B cell (primary cell): ENCODE data around the gene ARHGEF7. TPM values are rescaled to one million over a fixed set of nuclear protein-coding genes. Genes with fewer than 3 reads are reported as not detected.

Experiments used
- ATAC-seq: fragments of 200-7000 bp; cut with Tn5 transposase; one replicate; pipeline ENCODE4 v1.10.0; 2021; ENCODE audit warnings: low read depth, mild to moderate bottlenecking, moderate number of reproducible peaks, moderate library complexity
- CTCF ChIA-PET: fragments of 350-600 bp; sonication (Branson Sonifier 250); formaldehyde crosslinking; loops from one replicate; lab custom pipeline; 2021; ENCODE audit warnings: antibody characterized with exemption, inconsistent platforms; lab: Charles Lee
- POLR2A ChIA-PET: fragments of 350-600 bp; sonication (Branson Sonifier 250); formaldehyde crosslinking; loops from one replicate; lab custom pipeline; 2021; ENCODE audit warnings: antibody characterized with exemption; lab: Charles Lee
- DNase-seq: peaks from one replicate; pipeline ENCODE4 v3.0.0; 2013
- H2AFZ ChIP-seq: 2 replicates; pipeline ENCODE4 v1.6.1; 2012; ENCODE audit warnings: mild to moderate bottlenecking, low read depth, low read length; ENCODE audit not compliant: insufficient read depth, poor library complexity, severe bottlenecking
- H3K27ac ChIP-seq, 2 donors: 1 replicate in 1 of 2; 2 replicates in 1 of 2; pipeline ENCODE4 v1.5.1; 2012 to 2013; ENCODE audit warnings: low read length in 2 of 2, mild to moderate bottlenecking in 2 of 2, moderate library complexity in 1 of 2
- H3K27me3 ChIP-seq, 4 experiments: fragments of 200-600 bp in 1 of 4; sonication (generic) in 1 of 4; replicated peaks in 1 of 4; 1 replicate in 2 of 4; 2 replicates in 2 of 4; pipeline versions ENCODE4 v1.6.1 to v1.7.0; 2013 to 2016; ENCODE audit warnings: low read length in 3 of 4, mild to moderate bottlenecking in 2 of 4, mixed read lengths in 1 of 4, moderate library complexity in 1 of 4; ENCODE audit not compliant: insufficient read depth in 4 of 4, control insufficient read depth in 3 of 4; ENCODE audit errors: control extremely low read depth in 1 of 4
- H3K36me3 ChIP-seq, 2 experiments: replicated peaks in 1 of 2; 1 replicate in 1 of 2; 2 replicates in 1 of 2; pipeline versions ENCODE4 v1.6.1 to v1.7.1; 2013; ENCODE audit warnings: low read length in 1 of 2; ENCODE audit not compliant: insufficient read depth in 2 of 2, control insufficient read depth in 1 of 2; ENCODE audit errors: control extremely low read depth in 1 of 2, extremely low read depth in 1 of 2
- H3K4me1 ChIP-seq, 2 donors: fragments of 200-600 bp in 1 of 2; sonication (generic) in 1 of 2; 1 replicate in 1 of 2; 2 replicates in 1 of 2; pipeline versions ENCODE4 v1.5.1 to v1.6.1; 2013 to 2017; ENCODE audit warnings: low read length in 2 of 2; ENCODE audit not compliant: control insufficient read depth in 2 of 2, insufficient read depth in 2 of 2
- H3K4me2 ChIP-seq: replicated peaks from 2 replicates; pipeline ENCODE3; 2012; ENCODE audit warnings: mild to moderate bottlenecking, low read depth, low read length; ENCODE audit not compliant: poor library complexity, severe bottlenecking
- H3K4me3 ChIP-seq, 5 experiments: fragments of 200-600 bp in 1 of 5; sonication (generic) in 1 of 5; 1 replicate in 3 of 5; 2 replicates in 2 of 5; pipeline versions ENCODE4 v1.5.1 to v1.7.0; 2011 to 2016; ENCODE audit warnings: low read length in 4 of 5, mild to moderate bottlenecking in 4 of 5, low read depth in 2 of 5, control low read depth in 1 of 5, moderate library complexity in 1 of 5; ENCODE audit not compliant: insufficient read depth in 1 of 5; ENCODE audit errors: control extremely low read depth in 1 of 5, extremely low read depth in 1 of 5
- H3K79me2 ChIP-seq: fragments of 200-600 bp; sonication (generic); one replicate; pipeline ENCODE4 v1.6.0; 2016; ENCODE audit warnings: low read length; ENCODE audit not compliant: control insufficient read depth, insufficient read depth
- H3K9ac ChIP-seq: fragments of 200-600 bp; sonication (generic); 2 replicates; pipeline ENCODE4 v1.6.1; 2017; ENCODE audit warnings: mild to moderate bottlenecking, low read length, moderate library complexity
- H3K9me3 ChIP-seq, 3 donors: one replicate each; pipeline versions ENCODE4 v1.6.1 to v1.7.1; 2013; ENCODE audit warnings: low read length in 2 of 3; ENCODE audit not compliant: control insufficient read depth in 2 of 3, insufficient read depth in 1 of 3; ENCODE audit errors: control extremely low read depth in 1 of 3
- H4K20me1 ChIP-seq: 2 replicates; pipeline ENCODE4 v1.6.0; 2012; ENCODE audit warnings: mild to moderate bottlenecking, low read length; ENCODE audit not compliant: insufficient read depth, control insufficient read depth, poor library complexity, severe bottlenecking
- H3K27ac Mint-ChIP-seq: one replicate; pipeline ENCODE4 v1.8.0; 2021; ENCODE audit warnings: mixed read lengths
- H3K27me3 Mint-ChIP-seq: one replicate; pipeline ENCODE4 v1.8.0; 2021; ENCODE audit warnings: mixed read lengths
- H3K4me1 Mint-ChIP-seq: one replicate; pipeline ENCODE4 v1.8.0; 2021; ENCODE audit warnings: mixed read lengths
- H3K4me3 Mint-ChIP-seq: one replicate; pipeline ENCODE4 v1.8.0; 2021; ENCODE audit warnings: mixed read lengths
- H3K9me3 Mint-ChIP-seq: one replicate; pipeline ENCODE4 v1.8.0; 2022; ENCODE audit warnings: mixed read lengths; ENCODE audit not compliant: insufficient read depth
- EZH2 ChIP-seq: IDR thresholded peaks from 2 replicates; pipeline ENCODE4 v1.6.1; 2012; ENCODE audit warnings: borderline replicate concordance, low read depth, mild to moderate bottlenecking, moderate library complexity, low read length; ENCODE audit not compliant: insufficient read depth, poor library complexity, severe bottlenecking
- WGBS: methylation state at CpG from one replicate; pipeline ENCODE4 v1.1.5; 2013; ENCODE audit warnings: missing lambda C conversion rate; ENCODE audit not compliant: insufficient coverage; 5-methylcytosine and 5-hydroxymethylcytosine counted together
- intact Hi-C: fragments of 100-400 bp; cut with micrococcal nuclease; formaldehyde crosslinking; loops from one replicate; pipeline ENCODE4 v1.10.0; 2022
- polyA plus RNA-seq: library from polyadenylated mRNA; depleted of rRNA; stranded (reverse); fragments of >200 nt; gene quantifications from 2 replicates; pipeline ENCODE4 v1.2.3, GENCODE V29; 2012
- total RNA-seq, 2 donors: library from RNA; stranded (reverse); fragments of 120-200 nt in 1 of 2; gene quantifications; 1 replicate in 1 of 2; 2 replicates in 1 of 2; pipeline versions ENCODE4 v1.2.3 to v1.2.4, GENCODE V29; 2013 to 2022
- TF ChIP-seq, protein P1 (sequence below): fragments of 200-600 bp; IDR thresholded peaks from one replicate; pipeline ENCODE4 v1.8.0; 2022; ENCODE audit warnings: antibody characterized with exemption, mild to moderate bottlenecking

The ARHGEF7 gene
- total and polyA plus RNA-seq, 2 donors (not counting 1 experiment from before 2014, with no cell fraction given), result 62.3 to 125 TPM

DNA sequence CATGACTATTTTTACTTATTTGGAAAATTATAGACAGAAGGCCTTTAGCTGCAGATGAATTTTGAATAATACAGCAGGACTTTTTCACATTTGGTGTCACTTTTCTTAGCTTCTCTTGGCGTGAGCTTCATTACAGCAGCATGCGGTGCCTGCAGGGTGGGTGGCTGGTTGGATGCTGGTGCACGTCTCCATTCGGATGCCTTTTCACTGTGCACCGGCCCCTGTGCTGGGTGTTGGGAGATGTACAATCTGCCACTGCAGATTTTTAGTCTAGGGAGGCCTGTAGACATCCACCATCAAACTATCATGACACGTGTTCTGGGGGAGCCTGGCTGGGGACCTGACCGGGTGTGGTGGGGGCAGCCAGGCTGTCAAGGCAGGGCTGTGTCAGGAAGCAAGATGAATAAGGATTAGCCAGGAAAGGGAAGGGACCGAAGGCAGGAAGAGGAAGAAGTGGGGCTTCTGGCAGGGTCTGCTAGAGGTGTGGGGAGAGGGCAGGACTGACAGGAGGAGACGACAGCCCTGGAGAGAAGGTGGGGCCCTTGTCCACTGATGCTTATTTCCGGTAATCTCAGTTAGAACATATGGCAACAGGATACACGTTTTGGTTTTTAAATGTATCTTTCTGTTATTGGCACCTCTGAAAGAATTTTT is 88.8 kb downstream of the ARHGEF7 start:
- intact Hi-C loops, result loop anchor here (5.0 kb wide), 1 partner anchor 52 kb away; no protein-coding TSS in a partner anchor
- ATAC-seq, result peak; percentile 70

More for the DNA sequence above, 88.8 kb downstream of the ARHGEF7 start:
- Histone ChIP-seq H3K27me3 (no peaks in the 10 kb centered on the region), H3K4me1 (peaks cover 61 to 75% of the 10 kb centered on the region in 2 donors), H3K4me3 (peak overlapping the region in 1 of 5 experiments; percentile 12), H3K36me3 (peaks cover 0 to 23% of the 10 kb centered on the region in 2 experiments), H3K4me2 (peak overlapping the region; percentile 49), H2AFZ (peak overlapping the region; percentile 14), H4K20me1 (peaks cover 67% of the 10 kb centered on the region), H3K9ac (peak overlapping the region; percentile 18), H3K27ac (peak overlapping the region; percentile 64 to 76), H3K79me2 (peaks cover 91% of the 10 kb centered on the region), H3K9me3 (no peaks in the 10 kb centered on the region)
- WGBS, result 61% methylated on average over 9 of the region's 11 CpGs
- H3K27me3 Mint-ChIP-seq, result no peaks in the 10 kb centered on the region
- peak overlapping the region; percentile 85 for H3K27ac Mint-ChIP-seq
- H3K4me1 Mint-ChIP-seq, result peaks cover 77% of the 10 kb centered on the region
- H3K9me3 Mint-ChIP-seq, result no peaks in the 10 kb centered on the region
- TF ChIP-seq EZH2, result no peak
- TF ChIP-seq, protein P1, sequence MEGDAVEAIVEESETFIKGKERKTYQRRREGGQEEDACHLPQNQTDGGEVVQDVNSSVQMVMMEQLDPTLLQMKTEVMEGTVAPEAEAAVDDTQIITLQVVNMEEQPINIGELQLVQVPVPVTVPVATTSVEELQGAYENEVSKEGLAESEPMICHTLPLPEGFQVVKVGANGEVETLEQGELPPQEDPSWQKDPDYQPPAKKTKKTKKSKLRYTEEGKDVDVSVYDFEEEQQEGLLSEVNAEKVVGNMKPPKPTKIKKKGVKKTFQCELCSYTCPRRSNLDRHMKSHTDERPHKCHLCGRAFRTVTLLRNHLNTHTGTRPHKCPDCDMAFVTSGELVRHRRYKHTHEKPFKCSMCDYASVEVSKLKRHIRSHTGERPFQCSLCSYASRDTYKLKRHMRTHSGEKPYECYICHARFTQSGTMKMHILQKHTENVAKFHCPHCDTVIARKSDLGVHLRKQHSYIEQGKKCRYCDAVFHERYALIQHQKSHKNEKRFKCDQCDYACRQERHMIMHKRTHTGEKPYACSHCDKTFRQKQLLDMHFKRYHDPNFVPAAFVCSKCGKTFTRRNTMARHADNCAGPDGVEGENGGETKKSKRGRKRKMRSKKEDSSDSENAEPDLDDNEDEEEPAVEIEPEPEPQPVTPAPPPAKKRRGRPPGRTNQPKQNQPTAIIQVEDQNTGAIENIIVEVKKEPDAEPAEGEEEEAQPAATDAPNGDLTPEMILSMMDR, result no peak
- ChIA-PET CTCF (interaction anchor here (1.2 to 4.7 kb wide), 9 partner anchors 8 to 136 kb away, joined by 3 to 22 read pairs (median 6); no protein-coding TSS in a partner anchor), POLR2A (interaction anchor here (1.6 kb wide), 1 partner anchor 19 kb away, joined by 4 read pairs; no protein-coding TSS in a partner anchor)
- peak overlapping the region; percentile 60 for H3K4me3 Mint-ChIP-seq
- peak; percentile 56 for DNase-seq
